GM21515 (cell line): ENCODE measurements around the gene CNOT1.
"Not testable (repeated sequence)": the region's sequence is repeated elsewhere in the genome, so short reads cannot be mapped to it uniquely, and the experiment has no call there.

Experiments used
- ATAC-seq: cut with Tn5 transposase; IDR thresholded peaks from one replicate; pipeline ENCODE4 v1.9.1; 2021; ENCODE audit not compliant: unreplicated experiment

Gene CNOT1

GRCh38 chr16:58582971-58583765 is 46.5 kb downstream of the CNOT1 start:
- no peak for ATAC-seq

- no peak for ATAC-seq
These were observed 47.5 kb downstream of the CNOT1 start for GRCh38 chr16:58582133-58582532.

DNA sequence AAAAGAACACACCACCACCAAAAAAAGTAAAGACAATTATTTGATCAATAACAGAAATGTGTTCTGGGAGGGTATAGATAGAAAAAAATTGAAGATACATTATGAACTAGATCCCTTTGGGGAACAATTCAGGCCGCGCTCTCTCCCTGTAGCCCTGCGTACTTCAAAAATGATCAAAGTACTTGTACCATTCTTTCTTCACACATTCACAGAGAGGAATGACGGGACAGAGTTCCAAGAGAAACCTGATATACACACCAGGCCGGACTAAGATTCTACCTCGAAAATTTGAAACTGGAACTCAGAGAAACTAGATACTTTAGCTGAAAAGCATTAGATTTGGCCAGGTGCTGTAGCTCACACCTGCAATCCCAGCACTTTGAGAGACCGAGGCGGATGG is 50.0 kb downstream of the CNOT1 start:
- ATAC-seq, result no peak

DNA sequence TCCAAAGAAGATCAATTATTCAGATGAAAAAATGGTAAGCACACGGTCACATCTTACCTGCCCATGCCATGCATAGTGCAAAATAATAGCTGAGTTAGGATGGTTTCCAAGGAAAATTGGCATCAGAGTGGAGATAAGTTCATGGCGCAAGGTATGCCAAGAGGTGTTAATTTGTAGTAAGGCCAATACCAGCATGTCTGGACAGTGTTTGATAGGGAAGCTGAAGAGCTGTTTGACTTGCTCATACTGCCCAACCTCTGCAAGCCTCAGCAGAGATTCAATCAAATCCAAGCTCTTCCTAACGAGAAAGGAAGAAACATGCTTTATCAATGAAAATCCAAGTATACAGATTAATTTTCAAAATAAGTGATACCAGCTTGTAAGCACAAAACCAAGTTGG is 51.0 kb downstream of the CNOT1 start:
- no peak for ATAC-seq

DNA sequence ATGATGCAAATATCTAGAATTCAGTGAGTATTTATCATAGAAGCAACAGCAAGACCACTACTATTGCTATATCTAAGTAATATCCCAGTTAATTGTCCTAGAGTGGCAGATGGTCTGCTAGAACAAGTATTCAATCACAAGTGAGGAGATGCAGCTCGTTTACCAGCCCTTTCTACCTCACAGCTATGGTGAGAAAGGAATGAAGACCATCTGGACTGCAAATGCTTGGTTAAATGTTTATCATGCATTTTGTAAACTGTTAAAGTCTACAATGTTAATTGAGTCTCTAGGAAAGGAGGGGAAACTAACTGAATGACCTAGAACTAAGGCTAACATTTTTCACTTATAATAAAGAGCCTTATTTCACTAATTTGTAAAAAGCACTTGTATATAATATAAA is 52.5 kb downstream of the CNOT1 start:
- ATAC-seq, result no peak

DNA sequence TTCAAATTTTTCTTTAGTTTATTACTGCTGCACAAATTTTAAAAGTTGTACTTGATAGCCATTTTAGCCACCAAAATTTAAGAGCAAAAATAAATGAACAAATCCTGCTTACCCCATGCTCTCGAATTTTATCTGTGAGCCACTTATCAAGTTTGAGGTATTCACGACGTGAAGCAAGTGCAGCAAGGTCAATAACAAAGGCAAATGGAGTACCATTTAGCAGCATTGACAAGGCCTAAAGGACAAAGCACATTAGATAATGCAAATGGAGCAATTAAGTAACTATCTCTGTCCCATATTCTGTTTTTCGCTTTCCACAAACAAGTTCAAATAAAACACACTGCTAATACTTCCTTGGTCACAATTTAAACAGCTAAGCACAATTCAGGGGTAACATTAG is 54.7 kb downstream of the CNOT1 start:
- no peak for ATAC-seq

DNA sequence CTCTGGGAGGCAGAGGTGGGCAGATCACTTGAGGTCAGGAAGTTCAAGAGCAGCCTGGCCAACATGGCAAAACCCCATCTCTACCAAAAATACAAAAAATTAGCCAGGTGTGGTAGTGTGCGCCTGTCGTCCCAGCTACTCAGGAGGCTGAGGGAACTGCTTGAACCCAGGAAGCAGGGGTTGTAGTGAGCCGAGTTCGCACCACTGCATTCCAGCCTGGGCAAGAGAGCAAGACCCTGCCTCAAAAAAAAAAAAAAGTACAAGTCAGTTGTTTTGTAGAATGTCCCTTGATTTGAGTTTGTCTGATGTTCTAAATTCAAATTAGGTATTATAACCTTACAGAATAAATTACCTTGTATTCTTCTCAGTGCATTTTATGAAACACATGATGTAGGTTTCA is 63.9 kb downstream of the CNOT1 start:
- not testable (repeated sequence) for ATAC-seq

- no peak for ATAC-seq
These were observed 65.9 kb downstream of the CNOT1 start for GRCh38 chr16:58563775-58564174.

- no peak for ATAC-seq
These were observed 66.4 kb downstream of the CNOT1 start for GRCh38 chr16:58563235-58563634.

DNA sequence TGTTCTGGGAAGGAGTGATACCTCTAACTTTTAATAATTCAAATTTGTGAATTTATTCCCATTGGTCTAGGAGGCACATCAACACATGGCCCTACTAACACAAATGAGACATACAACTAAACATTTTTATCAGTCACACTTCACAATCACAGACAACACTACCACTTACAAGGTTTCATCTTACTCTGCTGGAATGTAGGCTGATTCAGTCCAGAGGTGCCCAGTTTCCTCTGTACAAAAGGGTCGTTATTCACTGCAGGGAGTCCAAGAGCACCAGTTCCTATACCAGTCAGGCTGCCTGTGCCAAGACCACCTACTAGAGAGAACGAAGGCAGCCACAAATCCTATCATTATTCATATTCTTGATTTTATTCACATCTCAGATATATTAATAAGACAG is 72.9 kb downstream of the CNOT1 start:
- no peak for ATAC-seq

DNA sequence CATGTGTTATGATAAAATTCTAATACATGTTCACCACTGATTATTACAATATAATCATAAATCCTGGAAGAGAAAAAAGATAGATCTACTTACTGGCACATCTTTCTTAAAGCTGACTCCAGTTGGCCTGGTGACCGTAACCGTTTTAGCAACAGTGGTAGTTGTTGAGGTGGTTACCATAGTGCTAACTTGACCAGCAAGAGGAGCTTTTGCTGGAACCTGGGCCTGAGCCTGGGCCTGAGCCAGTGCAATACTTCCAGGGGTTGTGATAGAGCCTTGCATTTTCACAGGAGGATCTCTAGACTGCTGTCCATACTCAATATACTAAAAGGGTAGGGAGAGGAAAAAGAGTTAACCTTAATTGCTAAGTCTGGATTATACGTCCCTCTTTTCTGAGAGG is 78.1 kb downstream of the CNOT1 start:
- ATAC-seq, result no peak

DNA sequence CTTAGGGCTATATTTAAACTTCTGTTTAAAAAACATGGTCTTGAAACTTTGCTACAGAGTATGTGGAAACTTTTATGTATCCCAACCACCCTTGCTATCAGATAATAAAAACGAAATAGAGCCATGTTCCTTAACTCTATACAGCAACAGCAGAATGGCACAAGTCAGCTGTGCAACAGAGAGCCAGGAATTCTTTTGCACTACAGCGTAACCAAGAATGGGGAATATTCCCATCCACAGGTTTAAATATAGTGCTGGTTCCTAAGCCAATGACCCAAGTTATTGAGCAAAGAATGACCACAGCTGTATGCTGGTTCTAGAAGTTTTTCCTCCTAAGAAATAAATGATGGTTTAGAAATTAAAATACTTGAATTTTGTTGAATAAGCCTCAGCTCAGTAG is 81.2 kb downstream of the CNOT1 start:
- ATAC-seq, result no peak

GRCh38 chr16:58543685-58544084 is 85.9 kb downstream of the CNOT1 start:
- ATAC-seq, result no peak

- ATAC-seq, result no peak
These were observed 87.3 kb downstream of the CNOT1 start for GRCh38 chr16:58542291-58542690.

DNA sequence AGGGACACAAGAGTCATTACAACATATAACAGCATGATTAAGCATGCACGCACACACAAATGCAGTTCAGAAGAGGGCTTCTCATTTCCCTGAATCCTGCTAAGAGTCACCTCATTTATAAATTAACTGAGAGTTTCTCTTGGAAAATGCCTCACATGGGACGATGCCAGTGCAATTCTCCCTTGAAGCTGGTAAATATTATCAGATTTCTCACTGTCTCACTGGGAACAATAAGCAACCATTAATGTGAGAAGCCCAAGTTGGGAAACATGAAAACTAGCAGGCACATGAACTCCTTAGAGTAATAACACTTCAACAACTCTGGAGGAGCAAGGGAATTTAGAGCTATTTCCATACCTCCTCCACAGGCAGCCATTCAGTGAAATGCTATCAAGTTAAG is 87.9 kb downstream of the CNOT1 start:
- no peak for ATAC-seq

GRCh38 chr16:58537124-58537906 is 92.3 kb downstream of the CNOT1 start:
- no peak for ATAC-seq

GRCh38 chr16:58536278-58536677 is 93.3 kb downstream of the CNOT1 start:
- no peak for ATAC-seq

DNA sequence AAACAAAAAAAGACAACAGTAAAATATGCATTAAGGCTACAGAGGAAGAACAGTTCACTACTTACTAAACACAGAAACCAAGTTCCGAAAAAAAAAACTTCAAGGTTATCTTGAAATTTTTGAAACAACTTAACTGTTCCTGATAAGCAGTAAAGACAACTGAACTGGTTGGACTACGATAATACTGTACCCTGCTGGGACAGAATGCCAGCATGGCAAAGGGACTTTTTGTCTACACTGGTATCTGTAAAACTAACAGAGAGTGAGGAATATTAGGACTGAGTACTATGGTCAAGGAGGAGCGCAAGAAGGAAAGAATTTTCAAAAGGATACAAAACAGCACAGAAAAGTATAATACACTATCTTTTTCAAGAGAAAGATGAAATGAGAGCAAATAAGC is 94.5 kb downstream of the CNOT1 start:
- no peak for ATAC-seq

- no peak for ATAC-seq
These were observed 95.7 kb downstream of the CNOT1 start for GRCh38 chr16:58533751-58534470.

DNA sequence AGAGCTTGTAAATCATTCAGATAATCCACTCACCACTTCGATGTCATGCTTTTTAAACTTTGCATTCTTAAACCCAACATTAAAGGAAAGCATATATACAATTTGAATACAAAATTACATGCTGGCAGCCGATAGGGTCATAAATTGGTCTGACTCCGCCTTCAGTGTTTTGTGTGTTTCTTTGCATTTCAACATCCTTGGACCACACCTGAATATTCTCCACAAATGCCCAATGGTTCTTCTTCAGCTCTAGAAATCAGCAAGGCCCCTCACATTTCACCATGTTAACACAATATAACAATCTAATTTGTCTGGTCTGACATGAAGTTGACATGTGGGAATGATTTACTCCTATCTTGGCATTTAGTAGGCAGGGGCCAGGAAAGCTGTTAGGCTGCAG is 97.2 kb downstream of the CNOT1 start:
- ATAC-seq, result no peak

GRCh38 chr16:58530179-58530578 is 99.4 kb downstream of the CNOT1 start:
- no peak for ATAC-seq

- ATAC-seq, result no peak
These were observed 109.9 kb downstream of the CNOT1 start for GRCh38 chr16:58519707-58520106.
